Mucosa of descending colon (tissue), 3 donors: ENCODE measurements around the gene DMAC2L. TPM values are rescaled to one million over a fixed set of nuclear protein-coding genes. Genes with fewer than 3 reads are reported as not detected.

Experiments used
- ATAC-seq: fragments of 200-7000 bp; cut with Tn5 transposase; one replicate; pipeline ENCODE4 v1.9.1; 2020; ENCODE audit warnings: mild to moderate bottlenecking, moderate library complexity
- DNase-seq, 3 donors: peaks; one replicate each; pipeline ENCODE4 v3.0.0-alpha.2; 2020
- H3K36me3 ChIP-seq: fragments of 200-600 bp; one replicate; pipeline ENCODE4 v1.8.0; 2021; ENCODE audit warnings: low read depth, mild to moderate bottlenecking
- H3K4me1 ChIP-seq: fragments of 200-600 bp; one replicate; pipeline ENCODE4 v1.8.0; 2021; ENCODE audit warnings: low read depth, mild to moderate bottlenecking
- H3K4me3 ChIP-seq: fragments of 200-600 bp; one replicate; pipeline ENCODE4 v1.8.0; 2021; ENCODE audit warnings: mild to moderate bottlenecking
- H3K9me3 ChIP-seq: fragments of 200-600 bp; one replicate; pipeline ENCODE4 v1.8.0; 2021; ENCODE audit warnings: mild to moderate bottlenecking
- intact Hi-C, 2 donors: fragments of 100-400 bp; cut with DNase I in 1 of 2; cut with micrococcal nuclease in 1 of 2; formaldehyde crosslinking; loops; one replicate each; pipeline versions ENCODE4 v1.11.0 to v1.11.1; 2022; cut with DNase I, micrococcal nuclease
- total RNA-seq, 3 donors: library from RNA; stranded (reverse); fragmentation: NEBNext Ultra II Directional in 2 of 3; extraction: Animal tissue kit (Norgen Biotek cat#: 25700) in 2 of 3; gene quantifications; one replicate each; pipeline versions ENCODE4 v1.2.1 to v1.2.4, GENCODE V29; 2021 to 2023
- TF ChIP-seq, protein P1 (sequence below): fragments of 200-600 bp; IDR thresholded peaks from one replicate; pipeline ENCODE4 v1.8.0; 2022; ENCODE audit warnings: antibody characterized with exemption, mild to moderate bottlenecking
- donor health status: DM: no; HTN: no; CAD: no; lungs with moderate emphysema.
- donor health status: DM: no; HTN: no; CAD: no.
- donor health status: DM: no; HTN: yes; CAD: no.

DMAC2L gene
- total RNA-seq, 3 donors from 2014 or later: 18.9 to 27.6 (median 21.5) TPM

DNA sequence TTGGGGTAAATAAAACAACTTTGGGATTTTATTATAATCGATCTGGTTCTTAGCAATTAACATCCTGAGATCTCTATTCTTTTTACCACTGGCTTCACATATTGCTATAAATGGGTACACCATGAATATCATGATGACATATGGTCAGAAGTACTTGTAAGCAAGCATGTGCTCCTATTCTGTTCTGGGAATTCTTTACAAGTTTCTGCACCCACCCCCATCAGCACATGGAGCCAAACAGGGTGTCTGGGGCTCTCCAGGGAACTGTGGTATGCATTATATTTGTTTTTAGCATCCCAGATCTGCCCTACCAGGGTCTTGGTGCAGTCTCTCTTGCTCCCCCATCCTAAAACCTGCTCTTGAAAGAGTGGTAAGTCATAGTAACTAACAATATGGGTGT, 31.3 kb downstream of the DMAC2L start:
- intact Hi-C loops: loop anchor here in 1 of 2 donors (10.0 kb wide), 1 partner anchor 61 kb away; no protein-coding TSS in a partner anchor
- DNase-seq: no peak
- Histone ChIP-seq H3K4me1 (peaks cover 8% of the 10 kb centered on the region), H3K36me3 (no peaks in the 10 kb centered on the region), H3K9me3 (no peaks in the 10 kb centered on the region), H3K4me3 (no peak overlapping the region)
- no peak for ATAC-seq
- TF ChIP-seq, protein P1, sequence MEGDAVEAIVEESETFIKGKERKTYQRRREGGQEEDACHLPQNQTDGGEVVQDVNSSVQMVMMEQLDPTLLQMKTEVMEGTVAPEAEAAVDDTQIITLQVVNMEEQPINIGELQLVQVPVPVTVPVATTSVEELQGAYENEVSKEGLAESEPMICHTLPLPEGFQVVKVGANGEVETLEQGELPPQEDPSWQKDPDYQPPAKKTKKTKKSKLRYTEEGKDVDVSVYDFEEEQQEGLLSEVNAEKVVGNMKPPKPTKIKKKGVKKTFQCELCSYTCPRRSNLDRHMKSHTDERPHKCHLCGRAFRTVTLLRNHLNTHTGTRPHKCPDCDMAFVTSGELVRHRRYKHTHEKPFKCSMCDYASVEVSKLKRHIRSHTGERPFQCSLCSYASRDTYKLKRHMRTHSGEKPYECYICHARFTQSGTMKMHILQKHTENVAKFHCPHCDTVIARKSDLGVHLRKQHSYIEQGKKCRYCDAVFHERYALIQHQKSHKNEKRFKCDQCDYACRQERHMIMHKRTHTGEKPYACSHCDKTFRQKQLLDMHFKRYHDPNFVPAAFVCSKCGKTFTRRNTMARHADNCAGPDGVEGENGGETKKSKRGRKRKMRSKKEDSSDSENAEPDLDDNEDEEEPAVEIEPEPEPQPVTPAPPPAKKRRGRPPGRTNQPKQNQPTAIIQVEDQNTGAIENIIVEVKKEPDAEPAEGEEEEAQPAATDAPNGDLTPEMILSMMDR: no peak

DNA sequence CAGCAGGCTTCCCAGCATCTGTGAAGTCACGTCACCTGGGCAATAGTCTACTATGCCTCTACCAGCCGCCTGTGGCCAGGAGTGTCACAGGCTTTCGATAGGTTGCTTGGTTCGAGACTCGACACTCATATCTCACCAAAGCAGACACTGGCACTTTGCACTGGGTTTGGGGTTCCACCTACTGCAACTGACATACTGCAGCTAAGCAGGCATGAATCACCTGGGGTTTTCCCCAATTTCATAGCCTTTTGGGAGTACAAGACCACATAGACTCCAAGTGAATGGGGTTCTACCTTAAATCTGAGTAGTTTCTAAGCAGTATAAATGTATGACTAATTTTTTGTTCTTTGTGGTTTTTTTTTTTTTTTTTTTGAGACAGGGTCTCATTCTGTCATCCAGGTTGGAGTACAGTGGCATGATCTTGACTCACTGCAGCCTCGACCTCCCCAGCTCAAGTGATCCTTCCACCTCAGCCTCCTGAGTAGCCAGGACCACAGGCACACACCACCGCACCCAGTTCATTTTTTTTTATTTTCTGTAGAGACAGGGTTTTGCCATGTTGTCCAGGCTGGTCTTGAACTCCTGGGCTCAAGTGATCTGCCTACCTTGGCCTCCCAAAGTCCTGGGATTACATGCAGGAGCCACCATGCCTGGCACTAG, 32.1 kb downstream of the DMAC2L start:
- intact Hi-C loops: loop anchor here in 1 of 2 donors (10.0 kb wide), 1 partner anchor 61 kb away; no protein-coding TSS in a partner anchor
- H3K4me1 ChIP-seq: peaks cover 7% of the 10 kb centered on the region

DNA sequence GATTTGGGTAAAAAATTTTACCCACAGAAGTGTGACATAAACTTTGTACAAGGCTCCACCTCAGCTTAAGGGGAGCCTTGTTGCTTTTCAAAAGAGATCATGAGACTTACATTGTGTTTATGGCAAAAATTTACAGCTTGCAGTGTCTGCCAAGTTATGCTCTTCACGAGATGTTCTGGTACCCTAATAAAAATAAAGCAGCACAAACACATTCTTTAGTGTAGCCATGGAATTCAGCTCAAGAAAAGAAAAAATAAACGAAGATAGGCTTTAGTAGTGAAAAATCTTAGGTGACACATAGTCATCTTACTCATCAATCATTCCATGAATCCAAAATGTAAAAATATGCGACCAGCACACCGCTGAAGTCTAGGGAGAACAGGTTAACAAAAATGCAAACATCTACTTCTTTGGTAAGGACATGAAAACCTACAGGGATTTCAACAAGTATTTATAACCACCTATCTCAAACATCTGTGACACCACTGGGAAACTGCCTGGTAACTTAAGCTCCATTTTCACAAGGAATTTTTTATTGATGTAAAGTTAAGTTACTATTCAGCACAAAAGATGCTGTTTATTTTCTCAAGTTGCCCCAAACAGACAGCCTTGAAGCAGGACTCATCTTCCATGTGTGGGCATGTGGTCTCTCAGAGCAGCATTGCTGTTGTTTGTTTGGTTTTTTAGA, 32.9 kb downstream of the DMAC2L start:
- peaks cover 7% of the 10 kb centered on the region for H3K4me1 ChIP-seq
- no peak for ATAC-seq

More for the DNA sequence above, 32.1 kb downstream of the DMAC2L start:
- DNase-seq: no peak
- TF ChIP-seq, protein P1: no peak
- peak; percentile 6 for ATAC-seq
- no peaks in the 10 kb centered on the region for H3K9me3 ChIP-seq
- H3K4me3 ChIP-seq: no peak overlapping the region
- no peaks in the 10 kb centered on the region for H3K36me3 ChIP-seq

DNA sequence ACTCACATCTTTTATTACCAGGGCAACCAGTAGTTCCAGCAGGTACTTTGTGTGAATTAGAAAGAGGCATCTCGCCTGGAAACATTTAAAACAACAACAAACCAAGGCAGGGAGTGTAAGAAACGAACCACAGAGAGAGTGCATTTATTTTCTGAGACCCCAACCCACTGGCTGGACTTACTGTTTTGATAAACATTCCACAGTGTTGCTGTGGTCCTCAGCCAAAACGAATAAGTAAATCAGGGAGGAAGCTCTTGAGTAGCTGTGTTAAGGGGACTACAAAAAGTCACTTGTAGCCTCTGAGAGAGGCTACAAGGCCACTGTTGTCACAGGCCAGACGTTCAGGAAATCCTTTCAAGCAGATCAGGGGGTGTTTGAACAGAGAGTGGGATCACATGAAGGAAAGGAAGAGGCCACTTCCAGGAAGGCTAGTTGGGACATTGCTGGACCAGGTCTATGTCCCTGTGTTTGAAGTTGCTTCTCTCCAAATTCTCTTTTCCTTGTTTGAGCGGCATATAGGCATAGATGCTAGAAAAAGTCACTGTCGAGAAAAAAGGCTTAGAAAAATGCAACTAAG, 33.8 kb downstream of the DMAC2L start:
- intact Hi-C loops: loop anchor here in 1 of 2 donors (10.0 kb wide), 1 partner anchor 59 kb away; no protein-coding TSS in a partner anchor
- peaks cover 7% of the 10 kb centered on the region for H3K4me1 ChIP-seq

More for the DNA sequence above, 32.9 kb downstream of the DMAC2L start:
- TF ChIP-seq, protein P1: no peak
- Histone ChIP-seq H3K4me3 (no peak overlapping the region), H3K9me3 (no peaks in the 10 kb centered on the region), H3K36me3 (no peaks in the 10 kb centered on the region)
- no peak for DNase-seq
- intact Hi-C loops: loop anchor here in 1 of 2 donors (10.0 kb wide), 1 partner anchor 60 kb away; no protein-coding TSS in a partner anchor

DNA sequence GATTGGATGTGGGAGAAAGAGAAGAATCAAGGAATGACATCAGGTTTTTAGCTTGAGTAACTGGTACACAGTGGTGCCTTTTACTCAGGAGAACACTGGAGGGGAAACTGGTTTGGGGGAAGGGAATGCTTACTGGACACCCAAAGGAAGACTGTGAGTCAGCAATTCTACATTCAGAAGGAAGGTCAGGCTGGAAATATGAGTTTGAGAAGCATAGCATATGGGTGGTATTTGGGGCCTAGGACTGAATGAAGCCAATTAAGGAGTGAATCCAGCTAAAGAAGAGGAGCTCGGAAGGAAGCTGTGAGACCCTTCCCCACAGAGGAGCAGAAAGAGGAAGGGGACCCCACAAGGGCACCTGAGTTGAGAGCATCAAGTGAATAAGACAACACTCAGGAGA, 35.4 kb downstream of the DMAC2L start:
- Histone ChIP-seq H3K4me1 (peaks cover 4% of the 10 kb centered on the region), H3K9me3 (no peaks in the 10 kb centered on the region), H3K36me3 (no peaks in the 10 kb centered on the region), H3K4me3 (no peak overlapping the region)
- ATAC-seq (no peak), DNase-seq (no peak)
- TF ChIP-seq, protein P1: no peak
- intact Hi-C loops: loop anchor here in 1 of 2 donors (10.0 kb wide), 1 partner anchor 57 kb away; no protein-coding TSS in a partner anchor

More for the DNA sequence above, 33.8 kb downstream of the DMAC2L start:
- no peak overlapping the region for H3K4me3 ChIP-seq
- ATAC-seq (no peak), DNase-seq (no peak)
- TF ChIP-seq, protein P1: no peak
- no peaks in the 10 kb centered on the region for H3K36me3 ChIP-seq
- H3K9me3 ChIP-seq: no peaks in the 10 kb centered on the region
